ENCODE data around the gene TARS1. TPM values are rescaled to one million over a fixed set of nuclear protein-coding genes. Genes with fewer than 3 reads are reported as not detected.

Gene TARS1
- total and polyA plus RNA-seq, 2 of the 8 experiments (the other 6 are each of a cell fraction or from before 2014, with no cell fraction given), result 94.4 to 445 TPM

- no peak for TF ChIP-seq CEBPB (IDR thresholded peaks at IDR 0.05; ENCODE audit: low read depth, low read length)
- TF ChIP-seq POLR2AphosphoS5 (IDR thresholded peaks at IDR 0.05; ENCODE audit: low read depth, low read length), result no peak
- no peak for TF ChIP-seq RBBP5 (IDR thresholded peaks at IDR 0.05; ENCODE audit: borderline replicate concordance, low read depth, low read length)
- TF ChIP-seq SAP30 (IDR thresholded peaks at IDR 0.05; ENCODE audit: insufficient read depth, insufficient replicate concordance, low read length), result peak; percentile 66
- TF ChIP-seq PHF8 (conservative IDR thresholded peaks at IDR 0.05; ENCODE audit: low read depth, low read length), result peak; percentile 36; the same call in 1 of the 2 replicates
- no peak for TF ChIP-seq SRF (IDR thresholded peaks at IDR 0.05; ENCODE audit: low read depth, low read length)
- TF ChIP-seq BACH1 (IDR thresholded peaks at IDR 0.05; ENCODE audit: low read length), result no peak
- no peak for TF ChIP-seq ZNF274 (IDR thresholded peaks at IDR 0.05; ENCODE audit: borderline replicate concordance, extremely low read depth, low read length)
Measured at GRCh38 chr5:33439905-33440481, 772 bp upstream of the TARS1 start (continued).
